ENCODE measurements around the gene MIA. TPM values are rescaled to one million over a fixed set of nuclear protein-coding genes. Genes with fewer than 3 reads are reported as not detected.
"Not testable (repeated sequence)": the region's sequence is repeated elsewhere in the genome, so short reads cannot be mapped to it uniquely, and the experiment has no call there.

The MIA gene
- total and polyA plus RNA-seq, 2 donors (not counting 1 experiment from before 2014, with no cell fraction given) = 0.37 to 5.7 TPM

DNA sequence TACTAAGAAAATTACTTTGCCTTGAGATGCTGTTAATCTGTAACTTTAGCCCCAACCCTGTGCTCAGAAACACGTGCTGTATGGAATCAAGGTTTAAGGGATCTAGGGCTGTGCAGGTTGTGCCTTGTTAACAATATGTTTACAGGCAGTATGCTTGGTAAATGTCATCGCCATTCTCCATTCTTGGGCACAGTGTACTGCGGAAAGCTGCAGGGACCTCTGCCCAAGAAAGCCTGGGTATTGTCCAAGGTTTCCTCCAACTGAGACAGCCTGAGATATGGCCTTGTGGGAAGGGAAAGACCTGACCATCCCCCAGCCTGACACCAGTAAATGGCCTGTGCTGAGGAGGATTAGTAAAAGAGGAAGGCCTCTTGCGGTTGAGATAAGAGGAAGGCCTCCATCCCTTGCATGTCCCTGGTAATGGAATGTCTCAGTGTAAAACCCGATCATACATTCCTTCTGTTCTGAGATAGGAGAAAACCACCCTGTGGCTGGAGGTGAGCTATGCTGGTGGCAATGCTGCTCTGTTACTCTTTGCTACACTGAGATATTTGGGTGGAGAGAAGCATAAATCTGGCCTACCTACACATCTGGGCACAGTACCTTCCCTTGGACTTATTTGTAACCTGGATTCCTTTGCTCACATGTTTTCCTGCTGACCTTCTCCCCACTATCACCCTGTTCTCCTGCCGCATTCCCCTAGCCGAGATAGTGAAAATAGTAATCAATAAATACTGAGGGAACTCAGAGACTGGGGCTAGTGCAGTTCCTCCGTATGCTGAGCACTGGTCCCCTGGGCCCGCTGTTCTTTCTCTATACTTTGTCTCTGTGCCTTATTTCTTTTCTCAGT is 47.6 kb downstream of the MIA start:
- Mint-ChIP-seq H3K27ac (peak overlapping the region; percentile 41), H3K4me1 (peaks cover 26% of the 10 kb centered on the region)
- H3K4me3 Mint-ChIP-seq; H3K36me3 ChIP-seq (replicated peaks in 1 of 2; ENCODE audit: control extremely low read depth in 1 of 2, control insufficient read depth in 1 of 2, extremely low read depth in 1 of 2, insufficient read depth in 2 of 2, low read length in 1 of 2); H3K9me3 Mint-ChIP-seq (ENCODE audit: insufficient read depth); H3K27ac ChIP-seq (ENCODE audit: low read length in 2 of 2); H4K20me1 ChIP-seq (ENCODE audit: control insufficient read depth, insufficient read depth, low read length, poor library complexity, severe bottlenecking); H3K4me3 ChIP-seq (ENCODE audit: control extremely low read depth in 1 of 5, extremely low read depth in 1 of 5, insufficient read depth in 1 of 5, low read depth in 2 of 5, low read length in 4 of 5); H3K27me3 Mint-ChIP-seq; H3K9ac ChIP-seq (ENCODE audit: low read length); CTCF ChIA-PET; H3K9me3 ChIP-seq (ENCODE audit: control extremely low read depth in 1 of 3, control insufficient read depth in 2 of 3, insufficient read depth in 1 of 3, low read length in 2 of 3); H2AFZ ChIP-seq (ENCODE audit: insufficient read depth, low read depth, low read length, poor library complexity, severe bottlenecking); H3K79me2 ChIP-seq (ENCODE audit: control insufficient read depth, insufficient read depth, low read length); intact Hi-C loops (cut with micrococcal nuclease); H3K27me3 ChIP-seq (replicated peaks in 1 of 4; ENCODE audit: control extremely low read depth in 1 of 4, control insufficient read depth in 3 of 4, insufficient read depth in 4 of 4, low read length in 3 of 4); H3K4me2 ChIP-seq (replicated peaks; ENCODE audit: low read depth, low read length, poor library complexity, severe bottlenecking); POLR2A ChIA-PET; ATAC-seq (ENCODE audit: low read depth): not testable (repeated sequence)
- 44% methylated on average over 5 of the region's 9 CpGs for WGBS (ENCODE audit: insufficient coverage)
- DNase-seq = peak; percentile 31
- peaks cover 14 to 28% of the 10 kb centered on the region in 2 donors for H3K4me1 ChIP-seq (ENCODE audit: control insufficient read depth in 2 of 2, insufficient read depth in 2 of 2, low read length in 2 of 2)

- H3K4me3 ChIP-seq (ENCODE audit: control extremely low read depth in 1 of 5, extremely low read depth in 1 of 5, insufficient read depth in 1 of 5, low read depth in 2 of 5, low read length in 4 of 5); H3K4me1 ChIP-seq (ENCODE audit: control insufficient read depth in 2 of 2, insufficient read depth in 2 of 2, low read length in 2 of 2); H3K36me3 ChIP-seq (replicated peaks in 1 of 2; ENCODE audit: control extremely low read depth in 1 of 2, control insufficient read depth in 1 of 2, extremely low read depth in 1 of 2, insufficient read depth in 2 of 2, low read length in 1 of 2); H2AFZ ChIP-seq (ENCODE audit: insufficient read depth, low read depth, low read length, poor library complexity, severe bottlenecking); H3K9me3 Mint-ChIP-seq (ENCODE audit: insufficient read depth); H3K27me3 ChIP-seq (replicated peaks in 1 of 4; ENCODE audit: control extremely low read depth in 1 of 4, control insufficient read depth in 3 of 4, insufficient read depth in 4 of 4, low read length in 3 of 4); H3K27me3 Mint-ChIP-seq; H3K9ac ChIP-seq (ENCODE audit: low read length); H3K79me2 ChIP-seq (ENCODE audit: control insufficient read depth, insufficient read depth, low read length); H3K4me2 ChIP-seq (replicated peaks; ENCODE audit: low read depth, low read length, poor library complexity, severe bottlenecking); POLR2A ChIA-PET; ATAC-seq (ENCODE audit: low read depth); H3K27ac ChIP-seq (ENCODE audit: low read length in 2 of 2); H4K20me1 ChIP-seq (ENCODE audit: control insufficient read depth, insufficient read depth, low read length, poor library complexity, severe bottlenecking); intact Hi-C loops (cut with micrococcal nuclease); H3K27ac Mint-ChIP-seq; DNase-seq; H3K9me3 ChIP-seq (ENCODE audit: control extremely low read depth in 1 of 3, control insufficient read depth in 2 of 3, insufficient read depth in 1 of 3, low read length in 2 of 3); CTCF ChIA-PET; H3K4me3 Mint-ChIP-seq: not testable (repeated sequence)
- H3K4me1 Mint-ChIP-seq = peaks cover 12% of the 10 kb centered on the region
- WGBS (ENCODE audit: insufficient coverage) = 84% methylated on average over 12 of the region's 16 CpGs
Measured at GRCh38 chr19:40824916-40825315, 49.6 kb downstream of the MIA start.

GRCh38 chr19:40825460-40826095 is 50.3 kb downstream of the MIA start:
- H3K4me2 ChIP-seq (replicated peaks; ENCODE audit: low read depth, low read length, poor library complexity, severe bottlenecking); H3K27ac Mint-ChIP-seq; H3K4me1 ChIP-seq (ENCODE audit: control insufficient read depth in 2 of 2, insufficient read depth in 2 of 2, low read length in 2 of 2); H3K36me3 ChIP-seq (replicated peaks in 1 of 2; ENCODE audit: control extremely low read depth in 1 of 2, control insufficient read depth in 1 of 2, extremely low read depth in 1 of 2, insufficient read depth in 2 of 2, low read length in 1 of 2); POLR2A ChIA-PET; H3K9me3 Mint-ChIP-seq (ENCODE audit: insufficient read depth); CTCF ChIA-PET; ATAC-seq (ENCODE audit: low read depth); H3K9ac ChIP-seq (ENCODE audit: low read length); H3K27ac ChIP-seq (ENCODE audit: low read length in 2 of 2); H2AFZ ChIP-seq (ENCODE audit: insufficient read depth, low read depth, low read length, poor library complexity, severe bottlenecking); H3K79me2 ChIP-seq (ENCODE audit: control insufficient read depth, insufficient read depth, low read length); H3K4me3 ChIP-seq (ENCODE audit: control extremely low read depth in 1 of 5, extremely low read depth in 1 of 5, insufficient read depth in 1 of 5, low read depth in 2 of 5, low read length in 4 of 5); H3K27me3 ChIP-seq (replicated peaks in 1 of 4; ENCODE audit: control extremely low read depth in 1 of 4, control insufficient read depth in 3 of 4, insufficient read depth in 4 of 4, low read length in 3 of 4); H3K9me3 ChIP-seq (ENCODE audit: control extremely low read depth in 1 of 3, control insufficient read depth in 2 of 3, insufficient read depth in 1 of 3, low read length in 2 of 3); H4K20me1 ChIP-seq (ENCODE audit: control insufficient read depth, insufficient read depth, low read length, poor library complexity, severe bottlenecking); H3K4me3 Mint-ChIP-seq; H3K27me3 Mint-ChIP-seq; DNase-seq; intact Hi-C loops (cut with micrococcal nuclease): not testable (repeated sequence)
- no CpG with 5 or more reads among the region's 6 CpGs for WGBS (ENCODE audit: insufficient coverage)
- peaks cover 12% of the 10 kb centered on the region for H3K4me1 Mint-ChIP-seq

GRCh38 chr19:40826312-40826698 is 51.0 kb downstream of the MIA start:
- H3K27me3 Mint-ChIP-seq; H3K4me3 ChIP-seq (ENCODE audit: control extremely low read depth in 1 of 5, extremely low read depth in 1 of 5, insufficient read depth in 1 of 5, low read depth in 2 of 5, low read length in 4 of 5); H3K36me3 ChIP-seq (replicated peaks in 1 of 2; ENCODE audit: control extremely low read depth in 1 of 2, control insufficient read depth in 1 of 2, extremely low read depth in 1 of 2, insufficient read depth in 2 of 2, low read length in 1 of 2); H4K20me1 ChIP-seq (ENCODE audit: control insufficient read depth, insufficient read depth, low read length, poor library complexity, severe bottlenecking); H3K9me3 ChIP-seq (ENCODE audit: control extremely low read depth in 1 of 3, control insufficient read depth in 2 of 3, insufficient read depth in 1 of 3, low read length in 2 of 3); H3K27me3 ChIP-seq (replicated peaks in 1 of 4; ENCODE audit: control extremely low read depth in 1 of 4, control insufficient read depth in 3 of 4, insufficient read depth in 4 of 4, low read length in 3 of 4); H3K79me2 ChIP-seq (ENCODE audit: control insufficient read depth, insufficient read depth, low read length); POLR2A ChIA-PET; H3K9ac ChIP-seq (ENCODE audit: low read length); H3K27ac Mint-ChIP-seq; ATAC-seq (ENCODE audit: low read depth); CTCF ChIA-PET; H3K27ac ChIP-seq (ENCODE audit: low read length in 2 of 2); H3K4me3 Mint-ChIP-seq; intact Hi-C loops (cut with micrococcal nuclease); H2AFZ ChIP-seq (ENCODE audit: insufficient read depth, low read depth, low read length, poor library complexity, severe bottlenecking); DNase-seq; H3K4me2 ChIP-seq (replicated peaks; ENCODE audit: low read depth, low read length, poor library complexity, severe bottlenecking); H3K9me3 Mint-ChIP-seq (ENCODE audit: insufficient read depth); H3K4me1 ChIP-seq (ENCODE audit: control insufficient read depth in 2 of 2, insufficient read depth in 2 of 2, low read length in 2 of 2): not testable (repeated sequence)
- H3K4me1 Mint-ChIP-seq = peaks cover 12% of the 10 kb centered on the region
- WGBS (ENCODE audit: insufficient coverage) = 97% methylated on average over 4 of the region's 14 CpGs
